Fibroblast of pulmonary artery (primary cell): ENCODE measurements around the gene ANKRD31.
"Not testable (repeated sequence)": the region's sequence is repeated elsewhere in the genome, so short reads cannot be mapped to it uniquely, and the experiment has no call there.

Source experiments
- DNase-seq: peaks from one replicate; pipeline ENCODE4 v3.0.0-alpha.2; 2010; ENCODE audit warnings: low read depth
- H3K4me3 ChIP-seq: replicated peaks from 2 replicates; pipeline ENCODE4 v1.5.1; 2011; ENCODE audit warnings: low read depth, mild to moderate bottlenecking, control low read depth, low read length, moderate library complexity
- TF ChIP-seq, protein P1 (sequence below): IDR thresholded peaks from 2 replicates; pipeline ENCODE4 v1.5.1; 2011; ENCODE audit warnings: mild to moderate bottlenecking, control low read depth, low read length, inconsistent platforms; ENCODE audit errors: missing control alignments

The ANKRD31 gene

DNA sequence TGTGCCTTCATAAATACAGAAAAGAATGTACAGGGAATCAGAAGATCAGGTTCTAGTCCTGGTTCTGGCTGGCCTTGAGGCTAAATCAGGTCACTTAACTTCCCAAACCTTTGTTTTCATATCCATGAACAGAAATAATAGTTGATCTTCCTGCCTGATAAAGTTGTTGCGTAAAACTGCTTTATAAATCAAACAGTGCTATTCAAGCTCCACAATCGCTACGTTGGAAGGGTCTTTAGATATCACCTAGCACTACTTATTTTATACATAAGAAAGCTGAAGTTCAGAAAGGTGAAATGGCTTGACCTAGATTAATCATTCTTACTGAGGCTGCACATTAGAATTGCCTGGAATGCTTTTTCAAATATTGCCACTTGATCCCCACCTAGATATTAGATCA, 148.0 kb downstream of the ANKRD31 start:
- DNase-seq, result no peak
- H3K4me3 ChIP-seq, result no peak overlapping the region
- TF ChIP-seq, protein P1, sequence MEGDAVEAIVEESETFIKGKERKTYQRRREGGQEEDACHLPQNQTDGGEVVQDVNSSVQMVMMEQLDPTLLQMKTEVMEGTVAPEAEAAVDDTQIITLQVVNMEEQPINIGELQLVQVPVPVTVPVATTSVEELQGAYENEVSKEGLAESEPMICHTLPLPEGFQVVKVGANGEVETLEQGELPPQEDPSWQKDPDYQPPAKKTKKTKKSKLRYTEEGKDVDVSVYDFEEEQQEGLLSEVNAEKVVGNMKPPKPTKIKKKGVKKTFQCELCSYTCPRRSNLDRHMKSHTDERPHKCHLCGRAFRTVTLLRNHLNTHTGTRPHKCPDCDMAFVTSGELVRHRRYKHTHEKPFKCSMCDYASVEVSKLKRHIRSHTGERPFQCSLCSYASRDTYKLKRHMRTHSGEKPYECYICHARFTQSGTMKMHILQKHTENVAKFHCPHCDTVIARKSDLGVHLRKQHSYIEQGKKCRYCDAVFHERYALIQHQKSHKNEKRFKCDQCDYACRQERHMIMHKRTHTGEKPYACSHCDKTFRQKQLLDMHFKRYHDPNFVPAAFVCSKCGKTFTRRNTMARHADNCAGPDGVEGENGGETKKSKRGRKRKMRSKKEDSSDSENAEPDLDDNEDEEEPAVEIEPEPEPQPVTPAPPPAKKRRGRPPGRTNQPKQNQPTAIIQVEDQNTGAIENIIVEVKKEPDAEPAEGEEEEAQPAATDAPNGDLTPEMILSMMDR, result no peak

DNA sequence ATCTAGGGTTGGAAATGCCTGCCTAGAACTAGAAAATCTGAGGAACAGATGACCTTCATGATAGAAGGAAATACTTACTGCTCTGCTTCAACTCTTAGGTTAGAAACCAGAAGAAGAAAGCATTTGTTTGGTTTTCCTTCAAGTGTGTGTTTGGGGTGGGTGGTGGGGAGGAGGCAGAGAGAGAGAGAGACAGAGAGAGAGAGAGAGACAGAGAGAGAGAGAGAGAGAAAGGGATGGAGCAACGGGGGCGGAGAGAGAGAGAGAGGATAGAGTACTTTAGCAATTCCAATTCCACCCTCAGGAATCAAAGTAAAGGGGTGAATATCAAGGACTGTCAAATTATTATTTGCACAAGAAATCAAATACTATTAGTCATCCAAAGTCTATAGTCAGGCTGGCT, 155.2 kb downstream of the ANKRD31 start:
- H3K4me3 ChIP-seq, result no peak overlapping the region
- no peak for DNase-seq
- TF ChIP-seq, protein P1, result no peak

DNA sequence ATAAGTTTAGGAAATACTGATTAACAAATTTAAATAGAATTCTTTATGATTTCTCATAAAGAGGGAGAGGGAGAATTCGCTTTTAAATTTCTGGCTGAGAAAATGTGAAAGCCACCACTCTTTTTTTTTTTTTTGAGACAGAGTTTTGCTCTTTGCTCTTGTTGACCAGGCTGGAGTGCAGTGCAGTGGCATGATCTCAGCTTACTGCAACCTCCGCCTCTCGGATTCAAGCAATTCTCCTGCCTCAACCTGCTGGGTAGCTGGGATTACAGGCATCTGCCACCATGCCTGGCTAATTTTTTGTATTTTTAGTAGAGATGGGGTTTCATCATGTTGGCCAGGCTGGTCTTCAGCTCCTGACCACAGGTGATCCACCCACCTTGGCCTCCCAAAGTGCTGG, 157.3 kb downstream of the ANKRD31 start:
- H3K4me3 ChIP-seq, DNase-seq: not testable (repeated sequence)

DNA sequence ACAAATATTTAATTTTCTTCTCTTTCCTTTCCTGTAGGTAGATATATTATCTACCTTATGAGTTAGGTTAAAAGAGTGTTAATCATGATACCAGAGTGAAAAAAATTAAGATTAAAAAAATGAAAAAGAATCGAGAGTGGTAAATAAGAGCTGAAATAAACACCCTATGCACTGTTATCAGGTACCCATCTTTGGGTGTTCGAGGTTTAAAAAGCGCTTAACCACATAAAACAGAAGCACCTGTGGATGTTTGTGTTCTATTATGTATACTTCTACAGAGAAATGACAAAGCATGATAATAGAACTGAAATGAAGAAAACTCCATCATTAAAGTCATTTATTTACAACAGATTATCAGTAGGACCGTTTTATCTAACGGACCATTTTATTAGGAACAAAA, 158.7 kb downstream of the ANKRD31 start:
- DNase-seq, result no peak
- H3K4me3 ChIP-seq, result no peak overlapping the region
- TF ChIP-seq, protein P1, result no peak

DNA sequence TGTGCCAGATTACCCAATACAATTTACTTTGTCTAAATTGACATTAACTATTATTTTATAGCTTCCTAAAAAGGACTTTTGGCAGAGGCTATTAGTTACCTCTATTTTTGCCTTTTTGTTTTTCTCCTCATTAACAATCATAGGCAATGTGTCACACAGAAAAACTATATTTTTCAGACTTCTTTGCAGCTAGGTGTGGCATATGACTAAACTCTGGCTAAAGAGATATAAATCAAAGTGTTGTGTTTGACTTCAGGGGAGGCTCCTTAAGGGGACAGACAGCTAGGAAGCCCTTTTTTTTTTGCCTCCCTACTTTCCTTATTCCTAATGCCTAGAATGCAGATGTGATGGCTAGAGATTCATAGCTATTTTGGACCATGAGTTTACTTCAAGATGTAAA, 164.6 kb downstream of the ANKRD31 start:
- H3K4me3 ChIP-seq, result no peak overlapping the region
- TF ChIP-seq, protein P1, result no peak
- DNase-seq, result no peak

DNA sequence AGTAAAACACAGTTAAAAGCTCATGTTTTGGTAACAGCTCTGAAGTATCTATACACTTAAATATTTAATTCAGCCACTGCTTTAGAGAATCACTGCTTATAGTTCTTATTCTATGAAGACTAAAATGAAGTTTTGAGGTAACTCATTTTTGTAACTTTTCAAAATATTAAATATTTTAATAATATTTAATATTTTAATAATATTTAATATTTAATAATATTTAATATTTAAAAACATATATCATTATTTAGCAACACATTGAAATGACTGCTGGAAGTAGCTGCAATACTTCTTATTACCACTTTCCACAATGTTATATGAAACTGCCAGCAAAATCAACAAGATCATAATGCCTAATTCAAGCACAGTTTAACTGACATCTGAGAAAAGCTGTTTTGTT, 165.6 kb downstream of the ANKRD31 start:
- no peak overlapping the region for H3K4me3 ChIP-seq
- TF ChIP-seq, protein P1, result no peak
- DNase-seq, result no peak

DNA sequence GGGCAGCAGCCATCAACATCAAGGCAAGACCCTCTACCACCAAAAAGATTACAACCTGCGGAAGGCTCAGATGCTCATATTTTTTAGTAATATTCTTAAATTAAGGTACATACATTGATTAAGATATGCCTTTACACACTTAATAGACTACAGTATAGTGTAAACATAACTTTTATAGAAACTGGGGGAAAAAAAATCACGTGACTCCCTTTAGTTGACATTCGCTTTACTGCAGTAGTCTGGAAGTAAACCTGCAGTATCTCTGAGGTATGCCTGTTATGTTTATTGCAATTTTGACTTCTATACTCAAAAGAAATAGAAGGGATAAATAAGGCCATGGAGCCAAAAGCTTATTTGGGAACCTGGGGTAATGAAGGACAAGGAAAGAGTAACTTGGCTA, 169.2 kb downstream of the ANKRD31 start:
- TF ChIP-seq, protein P1, result no peak
- no peak overlapping the region for H3K4me3 ChIP-seq
- DNase-seq, result no peak

DNA sequence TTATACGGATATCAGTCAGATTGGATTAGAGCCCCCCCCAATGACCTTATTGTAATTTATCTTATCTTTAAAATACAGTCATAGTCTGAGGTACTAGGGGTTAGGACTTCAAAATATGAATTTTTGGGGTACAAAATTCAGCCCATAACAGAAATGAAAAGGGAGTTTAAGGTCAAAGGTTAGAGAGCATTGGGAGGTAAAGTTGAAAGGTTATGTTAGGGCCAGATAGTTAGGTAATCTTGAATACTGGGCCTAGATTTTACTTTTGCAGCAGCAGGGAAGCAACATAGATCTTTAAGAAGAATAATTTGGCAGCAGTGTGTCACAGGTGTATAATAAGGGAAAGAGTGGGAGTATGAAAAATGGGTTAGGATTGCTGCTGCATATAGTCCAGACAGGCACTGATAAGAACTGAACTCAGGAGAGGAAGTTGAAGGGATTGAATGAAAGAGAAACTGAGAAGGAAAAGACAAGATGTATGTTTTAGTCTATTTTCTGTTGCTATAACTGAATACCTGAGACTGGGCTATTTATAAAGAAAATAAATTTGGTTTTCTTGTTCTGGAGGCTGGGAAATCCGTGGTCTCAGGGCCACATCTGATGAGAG, 173.7 kb downstream of the ANKRD31 start:
- DNase-seq, result no peak
- TF ChIP-seq, protein P1, result no peak
- no peak overlapping the region for H3K4me3 ChIP-seq
